Calu3 (cell line): ENCODE measurements around the gene TTC28. TPM values are rescaled to one million over a fixed set of nuclear protein-coding genes. Genes with fewer than 3 reads are reported as not detected.

Source experiments
- BruUV-seq: library from RNA; stranded (reverse); fragments of 400-500 nt; replicated peaks from 2 replicates; lab custom pipeline; 2021; lab: Mats Ljungman, UMichigan
- CTCF ChIA-PET: fragments of 300-600 bp; sonication (Branson Sonifier 250); formaldehyde crosslinking; loops from one replicate; lab custom pipeline; 2022; ENCODE audit warnings: antibody characterized with exemption; lab: Charles Lee
- DNase-seq: peaks from one replicate; pipeline ENCODE4 v3.0.0; 2022
- H3K27ac Mint-ChIP-seq: one replicate; pipeline ENCODE4 v1.8.0; 2022; ENCODE audit warnings: mixed read lengths; ENCODE audit not compliant: unreplicated experiment
- H3K27me3 Mint-ChIP-seq: one replicate; pipeline ENCODE4 v1.8.0; 2022; ENCODE audit warnings: mixed read lengths; ENCODE audit not compliant: unreplicated experiment
- H3K36me3 Mint-ChIP-seq: one replicate; pipeline ENCODE4 v1.8.0; 2022; ENCODE audit warnings: mild to moderate bottlenecking, moderate library complexity, mixed read lengths; ENCODE audit not compliant: insufficient read depth, unreplicated experiment
- H3K4me1 Mint-ChIP-seq: one replicate; pipeline ENCODE4 v1.8.0; 2022; ENCODE audit warnings: mild to moderate bottlenecking, low read depth, mixed read lengths; ENCODE audit not compliant: unreplicated experiment
- H3K4me3 Mint-ChIP-seq: one replicate; pipeline ENCODE4 v1.8.0; 2022; ENCODE audit warnings: mild to moderate bottlenecking, low read depth, moderate library complexity, mixed read lengths; ENCODE audit not compliant: unreplicated experiment
- H3K9me3 Mint-ChIP-seq: one replicate; pipeline ENCODE4 v1.8.0; 2022; ENCODE audit warnings: low read depth, mixed read lengths; ENCODE audit not compliant: unreplicated experiment
- CTCF ChIP-seq: fragments of 200-600 bp; IDR thresholded peaks from one replicate; pipeline ENCODE4 v1.8.0; 2022; ENCODE audit warnings: antibody characterized with exemption; ENCODE audit not compliant: unreplicated experiment
- intact Hi-C: fragments of 100-400 bp; cut with micrococcal nuclease; formaldehyde crosslinking; loops from one replicate; pipeline ENCODE4 v1.10.0; 2022; ENCODE audit not compliant: unreplicated experiment
- total RNA-seq: library from RNA; stranded (reverse); gene quantifications from 2 replicates; pipeline ENCODE4 v1.2.3, GENCODE V29; 2022

Gene TTC28
- total RNA-seq, 1 experiment from 2014 or later: 5.2 TPM

DNA sequence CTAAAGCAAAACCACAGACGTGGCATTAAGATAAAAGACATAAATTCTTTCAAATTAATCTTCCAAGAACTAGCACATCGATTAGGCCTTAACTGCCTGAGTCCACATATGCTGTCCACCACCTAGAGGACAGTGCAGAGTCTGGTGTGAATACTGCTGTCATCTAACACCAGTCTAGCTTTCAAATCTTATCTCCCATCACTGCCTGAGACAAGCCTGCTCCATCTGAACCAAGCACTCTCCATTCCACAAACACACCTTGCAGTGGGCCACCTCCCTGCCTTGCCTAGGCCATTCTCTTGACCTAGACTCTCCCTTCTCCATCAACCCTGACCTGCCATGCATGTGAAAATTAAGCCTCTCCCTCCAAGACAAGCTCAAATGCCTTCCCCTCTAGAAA is 631.1 kb downstream of the TTC28 start:
- H3K9me3 Mint-ChIP-seq: no peaks in the 10 kb centered on the region
- H3K27ac Mint-ChIP-seq: no peak overlapping the region
- CTCF ChIA-PET: no interaction called here
- no peaks in the 10 kb centered on the region for H3K4me1 Mint-ChIP-seq
- DNase-seq: no peak
- no peak for TF ChIP-seq CTCF
- H3K36me3 Mint-ChIP-seq: no peaks in the 10 kb centered on the region
- BruUV-seq: no TSS peak
- H3K27me3 Mint-ChIP-seq: peaks cover 28% of the 10 kb centered on the region
- intact Hi-C loops: no loop called here
- H3K4me3 Mint-ChIP-seq: no peak overlapping the region

- no peak for DNase-seq
- TF ChIP-seq CTCF: no peak
- Mint-ChIP-seq H3K27ac (no peak overlapping the region), H3K27me3 (peaks cover 34% of the 10 kb centered on the region), H3K36me3 (no peaks in the 10 kb centered on the region), H3K4me3 (no peak overlapping the region), H3K9me3 (no peaks in the 10 kb centered on the region), H3K4me1 (no peaks in the 10 kb centered on the region)
- CTCF ChIA-PET: no interaction called here
- intact Hi-C loops: no loop called here
- BruUV-seq: no TSS peak
Observed at GRCh38 chr22:28047740-28048139, 631.9 kb downstream of the TTC28 start.

- Mint-ChIP-seq H3K4me1 (no peaks in the 10 kb centered on the region), H3K4me3 (no peak overlapping the region), H3K36me3 (no peaks in the 10 kb centered on the region), H3K9me3 (no peaks in the 10 kb centered on the region), H3K27me3 (peaks cover 48% of the 10 kb centered on the region), H3K27ac (no peak overlapping the region)
- no peak for TF ChIP-seq CTCF
- CTCF ChIA-PET: no interaction called here
- intact Hi-C loops: no loop called here
- BruUV-seq: no TSS peak
- no peak for DNase-seq
Observed at GRCh38 chr22:28046100-28046499, 633.5 kb downstream of the TTC28 start.

GRCh38 chr22:28044546-28045173 is 635.0 kb downstream of the TTC28 start:
- Mint-ChIP-seq H3K4me3 (no peak overlapping the region), H3K27me3 (peaks cover 55% of the 10 kb centered on the region), H3K27ac (no peak overlapping the region), H3K9me3 (no peaks in the 10 kb centered on the region), H3K36me3 (no peaks in the 10 kb centered on the region), H3K4me1 (no peaks in the 10 kb centered on the region)
- no peak for DNase-seq
- intact Hi-C loops: no loop called here
- CTCF ChIA-PET: no interaction called here
- no TSS peak for BruUV-seq
- TF ChIP-seq CTCF: no peak
